ENCODE data around the gene CCDC85C.

The CCDC85C gene

DNA sequence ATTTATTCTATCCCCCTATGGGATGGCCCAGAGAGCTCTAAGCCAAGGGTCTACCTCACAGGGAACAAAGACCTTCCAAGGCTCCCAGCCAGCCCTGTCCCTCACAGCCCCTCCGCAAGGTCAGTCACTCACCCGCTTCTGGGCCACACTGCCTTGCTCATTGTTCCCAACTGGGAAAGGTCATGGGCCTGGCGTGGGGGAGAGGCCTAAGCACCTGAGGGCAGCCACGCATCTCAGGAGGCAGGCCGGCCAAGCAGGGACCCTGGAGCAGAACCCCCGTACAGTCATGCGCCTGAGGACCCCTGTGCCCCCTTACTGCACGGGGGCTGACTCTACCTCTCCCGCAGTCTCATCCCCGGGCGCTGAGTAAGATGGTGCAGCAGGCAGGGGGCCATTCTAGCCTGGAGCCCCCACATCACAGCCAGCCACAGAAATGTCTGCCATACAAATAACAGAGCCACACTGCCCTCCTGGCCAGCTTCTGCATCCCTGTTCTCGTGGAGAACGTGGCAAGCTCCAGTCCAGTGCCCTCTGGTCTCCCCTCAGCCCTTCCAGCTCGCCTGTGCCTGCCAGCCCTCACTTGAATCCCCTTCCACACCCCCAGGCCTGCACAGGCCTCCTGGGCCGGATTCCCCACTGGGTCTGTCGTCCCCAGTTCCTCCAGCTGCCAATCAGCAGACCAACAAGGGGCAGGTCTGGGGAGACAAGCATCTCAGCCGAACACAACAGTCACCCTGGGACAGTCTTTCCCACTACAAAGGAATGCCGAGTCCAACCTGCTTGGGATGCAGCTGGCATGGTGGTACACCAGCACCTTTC lies 16.3 kb downstream of the CCDC85C start:
- DNase-seq: no peak

DNA sequence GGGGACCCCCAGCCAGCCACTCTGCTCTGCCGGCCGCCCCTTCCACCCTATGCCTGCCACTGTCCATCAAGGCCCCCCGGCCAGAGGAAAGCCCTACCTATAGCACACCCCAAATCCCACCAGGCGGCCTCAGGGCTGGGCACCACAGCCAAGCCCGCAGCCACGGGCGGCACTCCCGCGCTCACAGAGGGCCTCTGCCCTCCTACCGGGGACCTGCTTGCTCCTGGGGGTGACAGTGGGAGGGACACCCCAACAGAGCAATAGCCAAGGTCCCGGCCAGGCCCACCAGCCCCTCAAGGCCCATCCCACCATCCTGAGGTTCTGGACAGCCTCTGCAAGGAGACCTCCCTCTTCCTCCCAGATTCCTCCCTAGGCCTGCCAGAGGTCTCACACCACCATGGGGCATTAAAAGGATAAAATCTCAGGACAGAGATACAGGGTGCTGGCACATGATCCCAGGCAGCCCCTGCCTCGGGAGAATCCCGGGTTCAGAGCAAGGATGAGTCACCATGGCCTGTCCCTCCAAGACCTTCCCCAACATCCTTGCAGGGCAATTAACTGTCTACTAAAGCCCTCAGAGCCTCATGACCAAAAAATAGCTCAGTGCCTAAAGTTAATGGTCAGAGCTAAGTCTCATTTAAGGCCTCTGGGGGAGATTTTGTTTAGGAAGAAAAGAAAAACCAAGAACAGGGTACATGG lies 17.1 kb downstream of the CCDC85C start:
- no peak for DNase-seq

DNA sequence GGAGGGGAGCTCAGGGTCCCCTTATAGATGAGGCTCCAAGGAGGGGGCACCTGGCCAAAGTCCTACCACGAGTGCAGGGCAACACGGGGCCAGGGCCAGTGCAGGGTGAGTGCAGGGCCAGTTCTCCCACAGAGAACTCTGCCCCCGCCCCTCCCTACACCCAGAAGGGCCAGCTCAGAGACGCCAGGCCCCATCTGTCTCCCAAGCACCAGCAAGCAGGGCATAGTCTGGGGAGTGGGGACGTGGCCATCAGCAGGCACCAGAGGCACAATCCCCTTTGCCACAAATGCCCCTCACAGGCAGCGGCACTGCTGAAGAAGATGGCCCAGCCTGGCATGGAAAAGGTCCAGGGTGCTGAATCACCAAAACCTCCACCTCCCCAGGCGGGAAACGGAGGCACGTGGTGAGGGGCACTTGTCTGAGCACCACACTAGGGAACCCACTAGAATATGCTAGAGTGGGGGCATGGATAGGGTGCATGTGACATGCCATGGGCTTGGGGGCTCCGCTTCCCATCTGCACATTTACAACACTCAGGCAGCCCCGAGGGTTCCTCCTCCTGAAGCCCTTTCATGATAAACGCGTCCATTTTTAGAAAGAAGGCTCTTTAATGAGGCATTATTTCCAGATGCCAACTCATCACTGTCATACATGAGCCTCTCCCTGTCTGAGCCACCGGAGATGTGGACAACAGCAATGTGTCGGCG lies 17.8 kb downstream of the CCDC85C start:
- DNase-seq: no peak

DNA sequence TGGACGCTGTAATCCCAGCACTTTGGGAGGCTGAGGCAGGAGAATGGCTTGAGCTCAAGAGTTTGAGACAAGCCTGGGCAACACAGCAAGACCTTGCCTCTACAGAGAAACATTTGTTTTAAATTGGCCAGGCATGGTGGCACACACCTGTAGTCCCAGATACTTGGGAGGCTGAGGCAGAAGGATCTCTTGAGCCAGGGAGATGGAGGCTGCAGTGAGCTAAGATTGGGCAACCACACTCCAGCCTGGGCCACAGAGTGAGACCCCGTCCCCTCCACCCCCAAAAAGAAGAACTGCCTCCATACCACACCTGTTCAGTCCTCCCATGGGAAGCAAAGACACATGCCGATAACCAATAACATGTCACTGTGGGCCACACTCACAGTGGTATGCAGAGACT lies 19.2 kb downstream of the CCDC85C start:
- no peak for DNase-seq

DNA sequence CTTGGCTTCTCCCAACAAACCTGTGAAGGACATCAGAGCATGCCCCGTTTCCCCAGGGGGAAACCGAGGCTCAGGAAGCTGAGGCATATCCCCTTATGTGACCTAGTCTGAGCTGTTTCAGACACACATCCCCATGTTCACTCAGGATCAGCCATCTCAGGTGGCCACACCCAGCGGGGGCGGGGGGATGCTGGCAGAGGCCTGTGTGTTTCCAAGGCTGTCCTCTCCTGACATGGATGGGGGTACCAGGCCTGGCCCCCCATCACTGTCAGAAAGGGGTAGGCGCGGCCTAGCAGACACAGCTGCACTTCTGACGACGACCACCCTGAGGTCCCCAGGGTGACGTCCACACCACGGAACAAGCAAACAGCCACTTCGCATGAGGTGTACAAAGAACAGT lies 22.1 kb downstream of the CCDC85C start:
- no peak for DNase-seq

DNA sequence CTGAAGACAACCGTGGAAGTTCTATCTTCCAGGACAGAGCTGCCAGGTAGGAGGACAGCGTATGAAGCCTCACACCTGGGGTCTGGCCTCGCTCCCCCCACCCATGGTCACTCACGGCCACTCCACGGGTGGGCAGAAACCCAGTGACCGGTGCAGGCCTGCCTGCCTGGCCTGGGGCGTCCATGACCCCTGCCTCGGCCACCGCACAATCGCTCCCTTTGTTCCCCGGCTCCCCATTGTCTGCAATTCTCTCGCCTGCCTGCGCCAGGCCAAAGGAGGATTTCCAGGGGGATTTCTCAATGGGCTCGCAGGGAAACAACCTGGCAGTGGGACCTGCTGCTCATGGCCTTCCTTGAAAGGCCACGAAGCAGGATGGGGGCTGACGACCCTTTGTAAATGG lies 22.6 kb downstream of the CCDC85C start:
- no peak for DNase-seq

DNA sequence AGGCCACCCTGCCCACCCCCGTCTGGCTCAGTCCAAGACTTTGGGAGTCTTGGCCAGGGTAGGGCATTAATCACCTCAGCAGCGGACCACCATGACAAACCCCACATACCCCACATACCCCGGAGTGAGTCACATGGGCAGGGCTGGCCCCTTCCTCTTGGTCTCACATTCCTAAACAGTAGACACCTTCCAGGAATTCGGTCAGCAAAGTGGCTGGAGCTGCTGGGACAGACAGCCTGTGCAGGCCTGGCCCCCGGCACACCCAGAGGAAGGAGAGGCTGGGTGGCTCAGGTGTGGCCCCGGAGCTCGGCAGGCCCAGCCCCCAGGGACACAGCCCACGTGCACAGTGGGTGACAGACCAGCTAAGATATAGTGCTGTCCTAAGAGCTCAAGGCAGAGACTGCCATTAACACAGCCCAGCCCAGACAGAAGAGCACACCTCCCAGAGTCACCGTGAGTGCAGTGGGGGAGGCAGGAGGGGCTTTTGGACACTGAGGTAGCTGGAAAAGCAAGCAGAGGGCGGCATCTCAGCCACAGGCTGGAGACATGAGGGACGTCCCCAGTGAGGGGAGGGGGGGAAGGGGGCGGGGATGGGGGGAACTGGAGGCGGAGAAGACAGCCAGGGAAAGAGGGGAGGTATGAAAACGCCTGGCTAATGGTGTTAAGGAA lies 24.0 kb downstream of the CCDC85C start:
- no peak for DNase-seq

DNA sequence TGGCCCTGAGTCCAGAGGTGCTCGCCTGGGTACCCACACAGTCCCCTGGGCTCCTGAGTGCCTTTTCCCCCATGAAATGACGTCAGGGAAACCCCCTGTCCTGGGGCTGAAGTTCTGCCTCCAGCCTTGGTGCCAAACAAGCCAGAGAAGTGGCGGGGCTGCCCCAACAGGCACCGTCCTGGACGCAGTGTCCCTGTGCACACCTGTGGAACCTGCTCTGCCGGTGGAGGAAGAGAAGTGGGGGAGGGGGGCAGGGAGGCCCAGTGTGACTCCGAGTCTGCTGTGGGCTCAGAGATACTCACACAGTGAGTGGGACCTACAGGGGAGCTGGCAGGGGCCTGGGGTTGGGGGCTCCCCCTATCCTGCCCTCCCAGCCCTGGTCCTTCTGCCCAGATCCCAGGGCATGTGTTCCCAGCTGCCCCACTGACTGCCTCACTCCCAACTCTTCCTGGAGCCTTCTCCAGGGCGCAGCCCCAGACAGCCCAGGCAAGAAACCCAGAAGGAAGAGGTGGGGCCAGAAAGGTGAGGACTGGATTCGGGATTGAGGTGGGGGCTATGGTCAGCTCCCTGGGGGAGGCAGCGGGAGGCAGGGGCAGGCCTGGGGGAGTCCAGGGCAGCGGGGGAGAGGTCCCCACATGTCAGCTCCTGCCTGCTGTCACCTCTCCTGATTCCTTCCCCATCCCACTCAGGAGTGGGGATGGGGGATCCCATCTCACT lies 24.7 kb downstream of the CCDC85C start:
- DNase-seq: no peak

DNA sequence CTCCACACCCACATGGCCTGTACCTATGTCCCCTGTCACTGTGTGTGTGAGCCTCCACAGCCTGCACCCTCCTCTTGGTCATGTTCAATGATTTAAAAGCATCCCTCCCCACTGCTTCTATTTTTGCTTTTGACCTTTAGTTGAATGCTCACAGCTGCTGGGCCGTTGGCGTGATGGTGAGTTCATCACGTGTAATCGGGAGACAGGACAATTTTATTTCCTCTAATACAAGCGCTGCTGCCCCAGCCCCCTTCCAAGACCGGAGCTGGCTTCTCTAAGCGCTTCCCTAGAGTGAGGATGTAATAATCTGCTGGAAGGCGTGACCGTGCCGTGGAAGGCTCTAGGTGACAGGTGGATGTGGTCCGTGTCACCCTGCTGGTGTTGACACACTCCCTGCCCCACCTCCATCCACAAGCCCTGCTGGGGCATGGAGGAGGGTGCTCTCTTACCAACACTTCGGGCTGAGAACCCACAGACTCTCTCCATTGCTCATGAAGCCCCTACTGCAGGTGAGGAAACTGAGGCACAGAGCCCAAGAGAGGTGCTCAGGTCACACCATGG lies 25.4 kb downstream of the CCDC85C start:
- DNase-seq: no peak

DNA sequence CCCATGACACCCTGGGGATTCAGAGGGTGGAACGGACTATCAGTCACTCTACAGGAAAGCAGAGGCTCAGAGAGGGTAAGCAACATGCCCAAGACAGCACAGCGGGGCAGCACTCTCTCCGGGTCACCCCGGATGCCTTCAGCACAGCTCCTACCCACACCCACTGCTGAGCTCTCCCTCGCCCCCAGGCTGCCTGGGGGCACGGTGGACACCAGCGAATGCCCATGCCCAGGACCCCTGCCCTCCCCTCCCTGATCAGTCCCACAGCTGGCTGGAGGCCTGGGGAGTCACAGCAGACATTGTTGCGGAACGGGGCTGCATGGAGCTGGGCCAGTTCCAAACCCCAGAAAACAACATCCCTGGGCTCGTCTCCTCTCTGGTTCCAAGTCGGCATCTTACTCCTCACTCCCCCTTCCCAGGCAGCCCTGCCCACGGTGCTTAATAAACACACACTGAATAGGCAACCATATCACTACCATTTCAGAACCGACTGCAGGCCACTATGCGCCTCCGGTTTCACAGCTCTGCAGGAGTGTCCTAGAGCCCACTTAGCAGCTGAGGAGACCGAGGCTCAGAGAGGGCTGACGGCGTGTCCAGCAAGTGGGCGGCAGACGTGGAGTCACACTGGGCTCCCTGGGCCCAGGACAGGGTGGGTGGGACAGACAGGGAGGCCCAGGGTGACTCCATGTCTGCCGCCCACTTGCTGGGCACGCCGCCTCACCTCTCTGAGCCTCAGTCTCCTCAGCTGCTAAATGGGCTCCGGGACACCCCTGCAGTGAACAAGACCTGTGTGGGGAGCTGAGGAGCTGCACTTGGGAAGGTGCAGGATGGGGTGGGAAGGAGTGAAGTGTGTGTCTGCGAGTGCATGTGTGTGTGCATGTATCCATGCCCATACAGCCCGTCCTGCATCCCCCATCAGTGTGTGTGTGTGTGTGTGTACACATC lies 27.0 kb downstream of the CCDC85C start:
- no peak for DNase-seq

DNA sequence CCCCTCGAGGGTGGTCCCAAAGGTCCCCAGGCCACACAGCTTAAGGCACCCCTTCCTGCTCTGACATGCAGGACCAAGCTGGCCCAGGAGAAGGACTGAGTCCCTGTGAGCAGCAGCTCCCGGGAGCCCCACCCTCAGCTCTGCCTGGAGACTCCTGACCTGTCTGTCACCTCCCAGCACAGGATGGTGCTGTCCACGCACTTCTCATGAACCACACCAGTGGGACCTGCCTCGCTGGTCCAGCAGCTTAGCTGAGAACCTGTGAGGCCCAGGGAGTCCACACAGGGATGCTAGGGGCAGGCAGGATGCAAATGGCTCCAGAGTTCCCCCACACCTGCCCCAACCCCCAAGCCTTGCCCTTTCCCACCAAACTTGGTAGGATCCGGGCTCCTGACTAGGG lies 27.7 kb downstream of the CCDC85C start:
- no peak for DNase-seq

DNA sequence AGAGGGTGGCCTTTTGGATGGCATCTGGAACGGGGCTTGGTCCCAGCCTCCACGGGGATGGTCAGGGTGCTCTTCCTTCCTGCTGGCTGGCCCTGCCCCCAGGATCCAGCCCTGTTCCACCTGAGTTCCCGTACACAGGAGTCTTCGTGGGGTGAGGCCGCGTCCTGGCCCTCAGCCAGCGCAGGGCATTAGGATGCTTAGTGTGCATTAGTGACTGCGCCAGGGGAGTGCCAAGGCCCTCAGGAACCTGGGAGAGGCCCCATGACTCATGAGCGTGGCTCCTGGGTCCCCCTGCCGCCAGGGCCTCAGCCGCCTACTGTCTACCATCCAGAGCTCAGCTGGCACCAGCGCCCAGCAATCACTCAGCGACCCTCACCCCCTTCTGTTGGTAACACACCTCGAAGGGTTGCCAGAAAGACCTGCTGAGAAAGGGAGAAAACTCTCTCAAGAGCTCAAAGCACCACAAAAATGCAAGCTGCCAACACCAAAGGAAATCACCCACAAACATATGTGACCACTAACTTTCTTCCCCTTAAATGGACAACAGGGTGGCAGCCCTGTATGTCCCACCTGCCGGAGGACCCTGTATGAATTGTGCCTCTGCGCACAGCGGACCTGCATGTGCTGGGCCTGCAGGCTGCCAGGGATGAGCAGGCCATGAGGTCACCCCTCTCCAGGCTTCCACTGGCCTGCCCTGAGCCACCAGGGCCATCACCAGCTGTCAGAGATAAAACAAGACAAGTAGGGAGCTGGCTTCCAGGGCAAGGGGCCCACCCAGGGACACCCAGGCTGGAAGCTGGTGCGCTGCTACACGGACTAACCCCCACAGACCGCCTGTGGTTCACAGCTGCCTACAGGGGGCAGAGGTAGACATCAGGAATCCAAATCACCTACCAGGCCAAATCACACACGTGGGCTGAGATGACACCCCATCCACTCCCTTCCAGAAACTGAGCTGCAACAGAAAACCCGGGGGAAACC lies 28.7 kb downstream of the CCDC85C start:
- DNase-seq: no peak

DNA sequence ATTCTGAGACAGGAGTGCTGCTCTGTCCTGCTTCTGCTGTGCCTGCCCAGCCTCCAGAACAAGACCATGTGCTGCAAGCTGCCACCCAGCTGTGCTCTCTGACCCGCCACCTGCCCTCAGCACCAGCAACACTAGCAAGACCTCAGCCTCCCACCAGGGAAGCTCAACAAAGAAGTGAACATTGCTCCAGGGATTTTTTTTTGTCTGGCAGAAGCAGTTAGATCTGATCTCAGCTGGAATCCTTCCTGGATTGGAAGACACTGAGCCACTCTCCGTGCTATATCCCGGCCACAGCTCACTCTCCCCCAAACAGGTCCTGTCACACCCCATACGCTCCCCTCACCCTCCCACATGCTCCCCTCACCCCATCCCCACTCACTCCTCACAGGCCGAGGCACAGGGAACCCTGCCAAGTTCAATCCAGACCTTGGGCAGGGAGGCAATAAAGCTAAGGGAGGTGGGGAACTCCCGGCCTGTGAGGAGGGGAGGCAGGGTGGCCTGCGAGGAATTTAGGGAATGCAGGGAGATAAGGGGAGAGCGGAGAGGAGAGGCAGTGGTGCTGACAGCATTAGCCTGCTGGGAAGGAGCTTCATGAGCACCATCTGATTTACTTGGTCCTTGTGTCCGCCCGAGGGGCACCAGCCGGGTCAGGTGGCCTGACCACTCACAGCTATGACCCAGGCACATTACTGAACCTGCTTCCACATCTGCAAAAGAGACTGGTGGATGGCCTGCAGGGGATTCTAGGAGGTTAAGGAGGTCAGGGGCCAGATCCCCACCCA lies 29.7 kb downstream of the CCDC85C start:
- DNase-seq: no peak

DNA sequence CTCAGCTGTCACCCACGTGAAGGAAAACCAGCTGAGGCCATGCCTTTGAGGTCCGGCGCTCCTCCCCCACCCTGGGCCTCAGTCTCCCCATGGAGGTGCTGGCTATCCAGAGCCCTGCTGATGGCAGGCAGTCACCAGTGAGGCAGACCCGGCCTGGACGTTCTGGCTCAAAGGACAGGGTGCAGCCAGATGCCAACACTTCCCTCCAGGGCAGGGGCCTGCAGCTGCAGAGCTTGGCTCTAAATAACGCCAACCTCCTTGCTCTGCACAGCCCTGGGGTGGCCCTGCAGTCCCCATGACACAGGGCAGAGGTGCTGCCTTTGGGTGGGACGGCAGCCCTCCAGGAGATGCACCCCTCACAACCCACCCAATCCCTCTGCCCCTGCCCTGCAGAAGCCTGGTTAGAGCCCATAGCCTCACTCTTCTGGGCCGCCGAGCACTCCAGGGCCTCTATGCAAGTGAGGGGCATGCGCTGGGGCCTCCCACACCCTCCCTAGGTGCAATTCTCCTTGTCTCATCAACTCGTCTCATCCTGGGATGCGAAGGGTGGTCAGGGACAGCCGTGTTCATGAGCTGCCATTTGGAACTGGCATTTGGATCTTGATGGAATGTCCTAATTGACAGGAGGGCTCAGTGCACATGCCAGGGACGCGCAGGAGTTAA lies 30.4 kb downstream of the CCDC85C start:
- no peak for DNase-seq

DNA sequence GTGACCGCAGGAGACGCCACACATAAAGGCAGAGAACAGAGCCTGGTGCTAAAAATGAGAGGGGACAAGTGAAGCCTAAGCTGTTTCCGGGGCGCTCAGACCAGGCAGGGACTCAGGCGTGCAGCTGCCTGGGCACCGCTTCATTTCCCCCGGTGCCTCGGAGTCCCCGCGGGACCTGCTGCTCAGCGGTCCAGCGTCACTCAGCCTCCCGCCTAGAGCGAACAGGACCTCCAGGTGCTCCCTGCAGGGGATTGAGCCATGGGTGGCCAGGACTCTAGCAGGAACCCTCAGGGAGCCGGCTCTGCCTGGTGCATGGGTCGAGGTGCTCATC lies 31.0 kb downstream of the CCDC85C start:
- DNase-seq: no peak

DNA sequence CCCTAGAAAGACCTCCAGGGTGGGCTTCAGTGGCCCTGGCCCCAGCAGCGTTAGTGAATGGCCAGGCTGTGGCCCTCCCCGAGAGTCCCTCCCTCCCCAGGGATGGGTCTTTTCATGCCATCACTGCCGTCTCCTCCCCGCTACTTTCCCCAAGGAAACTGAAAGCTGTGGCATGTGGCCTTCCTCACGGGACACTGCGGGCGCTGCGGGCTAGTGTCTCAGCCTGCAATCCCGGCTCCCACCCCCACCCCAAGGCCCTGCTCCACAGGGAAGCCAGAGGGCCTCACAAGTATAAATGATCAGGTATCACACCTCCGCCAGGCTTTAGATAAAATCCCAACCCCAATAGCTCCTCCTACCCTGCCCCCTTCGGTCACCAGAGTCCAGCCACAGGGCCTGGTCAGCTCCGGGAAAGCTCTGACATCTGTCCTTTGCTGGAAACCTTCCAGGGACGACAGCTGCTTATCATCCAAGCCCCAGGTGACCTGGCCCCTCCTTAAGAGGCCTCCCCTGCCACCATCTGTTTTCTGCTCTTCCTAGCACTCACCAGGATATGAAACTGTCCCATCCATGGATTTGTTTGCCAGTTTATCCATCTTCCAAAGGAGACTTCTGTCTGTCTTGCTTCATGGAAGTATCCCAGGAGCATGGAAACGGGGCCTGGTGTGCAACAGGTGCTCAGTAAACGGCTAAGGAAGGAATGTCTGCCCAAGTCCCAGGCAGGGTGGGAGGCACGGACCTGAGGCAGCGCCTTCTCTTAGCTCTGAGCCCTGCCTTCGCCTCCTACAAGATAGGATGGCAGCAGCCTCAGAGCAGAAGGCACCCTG lies 31.6 kb downstream of the CCDC85C start:
- no peak for DNase-seq

DNA sequence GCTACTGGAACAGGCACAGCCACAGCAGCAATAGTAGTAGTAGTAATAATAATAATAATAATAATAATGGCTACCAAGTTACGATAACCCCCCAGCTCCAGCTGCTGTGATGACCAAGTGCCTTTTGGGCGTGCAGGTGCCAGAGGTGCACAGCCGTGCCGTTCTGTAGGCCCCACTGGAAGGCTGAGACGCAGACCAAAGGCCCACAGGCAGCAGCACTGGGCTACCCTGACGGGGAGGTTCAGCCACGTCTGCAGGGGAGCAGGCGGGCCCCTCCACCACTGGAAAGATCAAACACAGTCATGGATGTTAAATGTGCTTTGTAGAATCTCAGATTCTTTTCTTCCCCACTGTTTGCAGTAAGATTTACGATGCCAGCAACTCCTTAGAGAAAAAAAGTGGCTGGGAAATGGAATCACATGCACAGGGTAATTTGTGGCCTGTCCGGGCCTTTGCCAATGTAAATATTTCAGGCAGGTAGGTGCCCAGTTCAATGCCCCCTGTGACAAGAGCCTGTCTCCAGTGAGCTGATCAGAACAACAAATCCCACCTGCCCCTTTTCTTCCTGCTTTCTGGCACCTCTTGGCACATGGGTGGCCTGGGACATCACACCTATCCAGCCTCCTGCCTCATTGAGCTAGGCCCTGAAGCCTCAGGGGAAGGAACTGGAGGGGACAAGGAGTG lies 32.6 kb downstream of the CCDC85C start:
- no peak for DNase-seq
